Activated B cell treated with CpG ODN at 0.5 μM for 24 hours (primary cell): ENCODE results near the gene ACBD6. TPM values are rescaled to one million over a fixed set of nuclear protein-coding genes. Genes with fewer than 3 reads are reported as not detected.
"Not testable (repeated sequence)": the region's sequence is repeated elsewhere in the genome, so short reads cannot be mapped to it uniquely, and the experiment has no call there.

Source experiments
- ATAC-seq: fragments of 200-7000 bp; cut with Tn5 transposase; one replicate; pipeline ENCODE4 v1.10.0; 2021; ENCODE audit warnings: low read depth, mild to moderate bottlenecking, moderate library complexity
- CTCF ChIA-PET: fragments of 350-600 bp; sonication (Branson Sonifier 250); formaldehyde crosslinking; loops from one replicate; lab custom pipeline; 2021; ENCODE audit warnings: antibody characterized with exemption; lab: Charles Lee
- POLR2A ChIA-PET: fragments of 350-600 bp; sonication (Branson Sonifier 250); formaldehyde crosslinking; loops from one replicate; lab custom pipeline; 2021; ENCODE audit warnings: antibody characterized with exemption; lab: Charles Lee
- DNase-seq: peaks from one replicate; pipeline ENCODE4 v3.0.0; 2022
- H3K27ac Mint-ChIP-seq: one replicate; pipeline ENCODE4 v1.8.0; 2020; ENCODE audit warnings: mixed read lengths
- H3K27me3 Mint-ChIP-seq: one replicate; pipeline ENCODE4 v1.8.0; 2021; ENCODE audit warnings: mixed read lengths
- H3K36me3 Mint-ChIP-seq: one replicate; pipeline ENCODE4 v1.8.0; 2021; ENCODE audit warnings: low read depth, mixed read lengths
- H3K4me1 Mint-ChIP-seq: one replicate; pipeline ENCODE4 v1.8.0; 2021; ENCODE audit warnings: mixed read lengths
- H3K4me3 Mint-ChIP-seq: one replicate; pipeline ENCODE4 v1.8.0; 2020; ENCODE audit warnings: mild to moderate bottlenecking, mixed read lengths
- H3K9me3 Mint-ChIP-seq: one replicate; pipeline ENCODE4 v1.8.0; 2020; ENCODE audit warnings: mixed read lengths
- intact Hi-C: fragments of 100-400 bp; cut with micrococcal nuclease; formaldehyde crosslinking; loops from one replicate; pipeline ENCODE4 v1.15.1; 2024
- total RNA-seq: library from RNA; stranded (reverse); gene quantifications from 2 replicates; pipeline ENCODE4 v1.2.3, GENCODE V29; 2022
- TF ChIP-seq, protein P1 (sequence below): fragments of 200-600 bp; IDR thresholded peaks from one replicate; pipeline ENCODE4 v1.8.0; 2022; ENCODE audit warnings: antibody characterized with exemption, mild to moderate bottlenecking

ACBD6 gene
- total RNA-seq, 1 donor from 2014 or later, result 61.5 TPM

DNA sequence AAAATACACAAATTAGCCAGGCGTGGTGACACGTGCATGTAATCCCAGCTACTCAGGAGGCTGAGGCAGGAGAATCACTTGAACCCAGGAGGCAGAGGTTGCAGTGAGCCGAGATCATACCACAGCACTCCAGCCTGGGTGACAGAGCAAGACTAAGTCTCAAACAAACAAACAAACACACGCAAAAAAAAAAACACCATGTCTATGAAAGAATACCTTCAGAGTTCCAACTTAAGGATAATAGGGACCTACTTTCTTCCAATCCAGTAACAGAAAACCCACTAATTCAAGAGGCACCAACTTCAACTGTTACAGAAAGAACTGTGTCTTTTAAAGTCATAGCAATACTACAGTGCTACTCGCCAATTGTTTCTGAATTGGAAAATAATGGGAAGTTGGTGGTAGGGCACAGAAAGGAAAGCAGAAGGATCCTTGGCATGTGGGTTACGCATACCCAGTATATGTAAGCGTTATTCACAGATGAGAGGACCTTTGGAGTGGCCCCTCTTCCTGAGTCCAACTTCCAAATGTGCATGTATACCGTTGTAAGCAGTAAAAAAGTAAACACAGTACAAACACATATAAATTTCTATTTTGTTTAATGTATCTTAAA, 87.0 kb downstream of the ACBD6 start:
- no peak overlapping the region for H3K27ac Mint-ChIP-seq
- ATAC-seq, result no peak
- no peaks in the 10 kb centered on the region for H3K27me3 Mint-ChIP-seq
- H3K4me3 Mint-ChIP-seq, result no peak overlapping the region
- H3K9me3 Mint-ChIP-seq, result peaks cover 9% of the 10 kb centered on the region
- TF ChIP-seq, protein P1, sequence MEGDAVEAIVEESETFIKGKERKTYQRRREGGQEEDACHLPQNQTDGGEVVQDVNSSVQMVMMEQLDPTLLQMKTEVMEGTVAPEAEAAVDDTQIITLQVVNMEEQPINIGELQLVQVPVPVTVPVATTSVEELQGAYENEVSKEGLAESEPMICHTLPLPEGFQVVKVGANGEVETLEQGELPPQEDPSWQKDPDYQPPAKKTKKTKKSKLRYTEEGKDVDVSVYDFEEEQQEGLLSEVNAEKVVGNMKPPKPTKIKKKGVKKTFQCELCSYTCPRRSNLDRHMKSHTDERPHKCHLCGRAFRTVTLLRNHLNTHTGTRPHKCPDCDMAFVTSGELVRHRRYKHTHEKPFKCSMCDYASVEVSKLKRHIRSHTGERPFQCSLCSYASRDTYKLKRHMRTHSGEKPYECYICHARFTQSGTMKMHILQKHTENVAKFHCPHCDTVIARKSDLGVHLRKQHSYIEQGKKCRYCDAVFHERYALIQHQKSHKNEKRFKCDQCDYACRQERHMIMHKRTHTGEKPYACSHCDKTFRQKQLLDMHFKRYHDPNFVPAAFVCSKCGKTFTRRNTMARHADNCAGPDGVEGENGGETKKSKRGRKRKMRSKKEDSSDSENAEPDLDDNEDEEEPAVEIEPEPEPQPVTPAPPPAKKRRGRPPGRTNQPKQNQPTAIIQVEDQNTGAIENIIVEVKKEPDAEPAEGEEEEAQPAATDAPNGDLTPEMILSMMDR, result no peak
- peaks cover 61% of the 10 kb centered on the region for H3K36me3 Mint-ChIP-seq
- POLR2A ChIA-PET, result no interaction called here
- intact Hi-C loops, result no loop called here
- H3K4me1 Mint-ChIP-seq, result no peaks in the 10 kb centered on the region
- DNase-seq, result no peak
- CTCF ChIA-PET, result interaction anchor here (0.6 kb wide), 1 partner anchor 227 kb away, joined by 3 read pairs; no protein-coding TSS in a partner anchor

GRCh38 chr1:180412583-180412982, 89.8 kb downstream of the ACBD6 start:
- CTCF ChIA-PET, result no interaction called here

DNA sequence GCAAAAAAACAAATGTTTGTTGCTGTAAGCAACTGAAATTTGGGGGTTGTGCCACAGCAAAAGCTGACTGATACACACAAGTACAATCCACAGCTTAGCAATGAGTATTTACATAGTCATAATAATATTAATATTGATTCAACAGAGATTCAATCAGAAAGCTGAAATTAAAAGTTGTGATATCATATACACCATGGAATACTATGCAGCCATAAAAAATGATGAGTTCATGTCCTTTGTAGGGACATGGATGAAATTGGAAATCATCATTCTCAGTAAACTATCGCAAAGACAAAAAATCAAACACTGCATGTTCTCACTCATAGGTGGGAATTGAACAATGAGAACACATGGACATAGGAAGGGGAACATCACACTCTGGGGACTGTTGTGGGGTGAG, 94.2 kb downstream of the ACBD6 start:
- POLR2A ChIA-PET, H3K9me3 Mint-ChIP-seq, CTCF ChIA-PET, DNase-seq, H3K27ac Mint-ChIP-seq, H3K27me3 Mint-ChIP-seq, ATAC-seq, H3K4me3 Mint-ChIP-seq, H3K4me1 Mint-ChIP-seq, intact Hi-C loops: not testable (repeated sequence)
- peaks cover 53% of the 10 kb centered on the region for H3K36me3 Mint-ChIP-seq

More at GRCh38 chr1:180412583-180412982, 89.8 kb downstream of the ACBD6 start:
- ATAC-seq (no peak), DNase-seq (no peak)
- TF ChIP-seq, protein P1, result no peak
- H3K9me3 Mint-ChIP-seq, result peaks cover 6% of the 10 kb centered on the region
- no peaks in the 10 kb centered on the region for H3K27me3 Mint-ChIP-seq
- H3K4me3 Mint-ChIP-seq, result no peak overlapping the region
- intact Hi-C loops, result no loop called here
- H3K4me1 Mint-ChIP-seq, result peaks cover 3% of the 10 kb centered on the region
- H3K36me3 Mint-ChIP-seq, result peaks cover 61% of the 10 kb centered on the region
- no peak overlapping the region for H3K27ac Mint-ChIP-seq
- POLR2A ChIA-PET, result no interaction called here

- no peak for DNase-seq
- H3K9me3 Mint-ChIP-seq, result no peaks in the 10 kb centered on the region
- peaks cover 3% of the 10 kb centered on the region for H3K4me1 Mint-ChIP-seq
- no peak for ATAC-seq
- peaks cover 52% of the 10 kb centered on the region for H3K36me3 Mint-ChIP-seq
- ChIA-PET POLR2A (no interaction called here), CTCF (no interaction called here)
- no peak overlapping the region for H3K27ac Mint-ChIP-seq
- TF ChIP-seq, protein P1, result no peak
- no peaks in the 10 kb centered on the region for H3K27me3 Mint-ChIP-seq
- H3K4me3 Mint-ChIP-seq, result no peak overlapping the region
- intact Hi-C loops, result no loop called here
Observed at GRCh38 chr1:180407051-180407450, 95.3 kb downstream of the ACBD6 start.

GRCh38 chr1:180402551-180402950, 99.8 kb downstream of the ACBD6 start:
- Mint-ChIP-seq H3K36me3 (peaks cover 29% of the 10 kb centered on the region), H3K27me3 (no peaks in the 10 kb centered on the region), H3K27ac (no peak overlapping the region), H3K4me1 (no peaks in the 10 kb centered on the region), H3K4me3 (no peak overlapping the region), H3K9me3 (no peaks in the 10 kb centered on the region)
- TF ChIP-seq, protein P1, result no peak
- ChIA-PET CTCF (no interaction called here), POLR2A (no interaction called here)
- DNase-seq, result no peak
- intact Hi-C loops, result no loop called here
- ATAC-seq, result no peak

GRCh38 chr1:180402001-180402400, 100.4 kb downstream of the ACBD6 start:
- CTCF ChIA-PET, result no interaction called here
- POLR2A ChIA-PET, result no interaction called here
- Mint-ChIP-seq H3K4me1 (no peaks in the 10 kb centered on the region), H3K27me3 (no peaks in the 10 kb centered on the region), H3K36me3 (peaks cover 31% of the 10 kb centered on the region), H3K9me3 (peaks cover 3% of the 10 kb centered on the region), H3K4me3 (no peak overlapping the region), H3K27ac (no peak overlapping the region)
- ATAC-seq (no peak), DNase-seq (no peak)
- intact Hi-C loops, result no loop called here
- TF ChIP-seq, protein P1, result no peak
